HEK293 (cell line): ENCODE data around the gene AK5.

Experiments
- CTCF ChIA-PET: fragments of 350-600 bp; formaldehyde crosslinking; extraction: SDS; loops from one replicate; lab custom pipeline; 2021; ENCODE audit warnings: antibody characterized with exemption; lab: Yijun Ruan, JAX
- POLR2A ChIA-PET: fragments of 300-600 bp; formaldehyde crosslinking; extraction: SDS; loops from one replicate; lab custom pipeline; 2020; ENCODE audit warnings: antibody characterized with exemption, inconsistent platforms; lab: Yijun Ruan, JAX
- H3K27ac ChIP-seq: fragments of 200-500 bp; sonication (Bioruptor generic); 2 replicates; pipeline ENCODE4 v1.5.1; 2014; ENCODE audit warnings: low read depth, low read length, control low read depth, inconsistent platforms; ENCODE audit errors: extremely low read depth
- H3K36me3 ChIP-seq, 2 experiments: fragments of 200-500 bp in 1 of 2; sonication (Bioruptor generic) in 1 of 2; 1 replicate in 1 of 2; 2 replicates in 1 of 2; pipeline ENCODE4 v1.5.1; 2014 to 2017; ENCODE audit warnings: inconsistent platforms in 2 of 2, low read length in 2 of 2; ENCODE audit not compliant: control insufficient read depth in 2 of 2, insufficient read depth in 1 of 2
- H3K4me1 ChIP-seq: fragments of 200-500 bp; sonication (Bioruptor generic); 2 replicates; pipeline ENCODE4 v1.5.1; 2014; ENCODE audit warnings: mild to moderate bottlenecking, low read length, inconsistent platforms; ENCODE audit not compliant: control insufficient read depth, insufficient read depth
- H3K4me3 ChIP-seq: 2 replicates; pipeline ENCODE4 v1.5.1; 2011; ENCODE audit warnings: low read depth, mild to moderate bottlenecking, control low read depth, low read length, moderate library complexity
- H3K9me3 ChIP-seq: fragments of 200-500 bp; sonication (Bioruptor generic); 2 replicates; pipeline ENCODE4 v1.5.1; 2014; ENCODE audit warnings: low read depth, low read length, inconsistent platforms; ENCODE audit not compliant: control insufficient read depth, insufficient read depth
- OSR2 ChIP-seq: fragments of 450-650 bp; formaldehyde crosslinking; IDR thresholded peaks from 2 replicates; pipeline ENCODE4 v1.5.1; 2016; ENCODE audit warnings: missing biosample characterization, missing genetic modification characterization
- ZBTB17 ChIP-seq: fragments of 450-650 bp; formaldehyde crosslinking; IDR thresholded peaks from 2 replicates; pipeline ENCODE4 v1.5.1; 2016; ENCODE audit warnings: missing biosample characterization, missing genetic modification characterization
- ZNF155 ChIP-seq: fragments of 450-650 bp; formaldehyde crosslinking; IDR thresholded peaks from 2 replicates; pipeline ENCODE4 v1.5.1; 2016; ENCODE audit warnings: missing biosample characterization, missing genetic modification characterization
- ZNF202 ChIP-seq: fragments of 450-650 bp; formaldehyde crosslinking; IDR thresholded peaks from 2 replicates; pipeline ENCODE4 v1.5.1; 2016; ENCODE audit warnings: missing biosample characterization, missing genetic modification characterization, borderline replicate concordance
- ZNF239 ChIP-seq: fragments of 450-650 bp; formaldehyde crosslinking; IDR thresholded peaks from 2 replicates; pipeline ENCODE4 v1.5.1; 2016; ENCODE audit warnings: missing biosample characterization, missing genetic modification characterization
- ZNF394 ChIP-seq: fragments of 450-650 bp; formaldehyde crosslinking; IDR thresholded peaks from 2 replicates; pipeline ENCODE4 v1.5.1; 2016; ENCODE audit warnings: missing biosample characterization, missing genetic modification characterization, mild to moderate bottlenecking, moderate library complexity, borderline replicate concordance
- ZNF501 ChIP-seq: fragments of 450-650 bp; formaldehyde crosslinking; IDR thresholded peaks from 2 replicates; pipeline ENCODE4 v1.5.1; 2016; ENCODE audit warnings: missing biosample characterization, missing genetic modification characterization
- ZNF555 ChIP-seq: fragments of 450-650 bp; formaldehyde crosslinking; conservative IDR thresholded peaks from 2 replicates; pipeline ENCODE4 v1.5.1; 2017; ENCODE audit warnings: missing biosample characterization, mild to moderate bottlenecking, missing genetic modification characterization, inconsistent platforms
- ZNF621 ChIP-seq: fragments of 450-650 bp; formaldehyde crosslinking; IDR thresholded peaks from 2 replicates; pipeline ENCODE4 v1.5.1; 2017; ENCODE audit warnings: missing biosample characterization, missing genetic modification characterization
- ZNF837 ChIP-seq: fragments of 450-650 bp; formaldehyde crosslinking; IDR thresholded peaks from 2 replicates; pipeline ENCODE4 v1.5.1; 2016; ENCODE audit warnings: missing biosample characterization, missing genetic modification characterization
- TF ChIP-seq, protein P1 (sequence below): fragments of 450-650 bp; formaldehyde crosslinking; IDR thresholded peaks from 2 replicates; pipeline ENCODE4 v1.5.1; 2017; ENCODE audit warnings: missing biosample characterization, missing genetic modification characterization
- TF ChIP-seq, protein P2 (sequence below): fragments of 450-650 bp; IDR thresholded peaks from 2 replicates; pipeline ENCODE4 v1.5.1; 2018; ENCODE audit warnings: missing biosample characterization, missing genetic modification characterization
- TF ChIP-seq, protein P3 (sequence below): fragments of 450-650 bp; formaldehyde crosslinking; IDR thresholded peaks from 2 replicates; pipeline ENCODE4 v1.5.1; 2016; ENCODE audit warnings: missing biosample characterization, missing genetic modification characterization

Gene AK5

DNA sequence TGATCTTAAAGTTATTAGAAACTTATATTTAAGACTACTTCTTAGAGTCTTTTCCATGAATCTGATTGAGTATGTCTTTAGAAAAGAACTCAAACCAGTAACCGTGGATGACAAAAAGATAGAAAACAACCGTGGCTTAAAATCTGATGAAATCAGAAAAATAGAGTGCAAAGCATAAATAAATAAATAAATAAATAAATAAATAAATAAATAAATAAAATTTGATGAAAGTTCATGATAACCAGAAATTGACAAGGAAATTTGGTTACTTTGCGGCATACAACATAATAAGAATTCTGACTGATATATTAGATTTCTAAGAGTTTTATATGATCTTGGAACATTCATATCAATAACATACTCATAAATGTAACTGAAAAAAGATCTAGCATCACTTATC lies 152.1 kb downstream of the AK5 start (continued):
- TF ChIP-seq, protein P1, sequence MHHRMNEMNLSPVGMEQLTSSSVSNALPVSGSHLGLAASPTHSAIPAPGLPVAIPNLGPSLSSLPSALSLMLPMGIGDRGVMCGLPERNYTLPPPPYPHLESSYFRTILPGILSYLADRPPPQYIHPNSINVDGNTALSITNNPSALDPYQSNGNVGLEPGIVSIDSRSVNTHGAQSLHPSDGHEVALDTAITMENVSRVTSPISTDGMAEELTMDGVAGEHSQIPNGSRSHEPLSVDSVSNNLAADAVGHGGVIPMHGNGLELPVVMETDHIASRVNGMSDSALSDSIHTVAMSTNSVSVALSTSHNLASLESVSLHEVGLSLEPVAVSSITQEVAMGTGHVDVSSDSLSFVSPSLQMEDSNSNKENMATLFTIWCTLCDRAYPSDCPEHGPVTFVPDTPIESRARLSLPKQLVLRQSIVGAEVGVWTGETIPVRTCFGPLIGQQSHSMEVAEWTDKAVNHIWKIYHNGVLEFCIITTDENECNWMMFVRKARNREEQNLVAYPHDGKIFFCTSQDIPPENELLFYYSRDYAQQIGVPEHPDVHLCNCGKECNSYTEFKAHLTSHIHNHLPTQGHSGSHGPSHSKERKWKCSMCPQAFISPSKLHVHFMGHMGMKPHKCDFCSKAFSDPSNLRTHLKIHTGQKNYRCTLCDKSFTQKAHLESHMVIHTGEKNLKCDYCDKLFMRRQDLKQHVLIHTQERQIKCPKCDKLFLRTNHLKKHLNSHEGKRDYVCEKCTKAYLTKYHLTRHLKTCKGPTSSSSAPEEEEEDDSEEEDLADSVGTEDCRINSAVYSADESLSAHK (tag by site-specific recombination): no peak
- TF ChIP-seq, protein P2, sequence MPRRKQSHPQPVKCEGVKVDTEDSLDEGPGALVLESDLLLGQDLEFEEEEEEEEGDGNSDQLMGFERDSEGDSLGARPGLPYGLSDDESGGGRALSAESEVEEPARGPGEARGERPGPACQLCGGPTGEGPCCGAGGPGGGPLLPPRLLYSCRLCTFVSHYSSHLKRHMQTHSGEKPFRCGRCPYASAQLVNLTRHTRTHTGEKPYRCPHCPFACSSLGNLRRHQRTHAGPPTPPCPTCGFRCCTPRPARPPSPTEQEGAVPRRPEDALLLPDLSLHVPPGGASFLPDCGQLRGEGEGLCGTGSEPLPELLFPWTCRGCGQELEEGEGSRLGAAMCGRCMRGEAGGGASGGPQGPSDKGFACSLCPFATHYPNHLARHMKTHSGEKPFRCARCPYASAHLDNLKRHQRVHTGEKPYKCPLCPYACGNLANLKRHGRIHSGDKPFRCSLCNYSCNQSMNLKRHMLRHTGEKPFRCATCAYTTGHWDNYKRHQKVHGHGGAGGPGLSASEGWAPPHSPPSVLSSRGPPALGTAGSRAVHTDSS (tag by site-specific recombination): no peak
- TF ChIP-seq ZNF621 (tag by site-specific recombination): no peak
- TF ChIP-seq ZNF555 (tag by site-specific recombination): peak; percentile 51
- TF ChIP-seq ZNF202 (tag by site-specific recombination): no peak
- peak; percentile 58; the same call in 1 of the 2 replicates for TF ChIP-seq ZNF394
- TF ChIP-seq OSR2 (tag by site-specific recombination): no peak

DNA sequence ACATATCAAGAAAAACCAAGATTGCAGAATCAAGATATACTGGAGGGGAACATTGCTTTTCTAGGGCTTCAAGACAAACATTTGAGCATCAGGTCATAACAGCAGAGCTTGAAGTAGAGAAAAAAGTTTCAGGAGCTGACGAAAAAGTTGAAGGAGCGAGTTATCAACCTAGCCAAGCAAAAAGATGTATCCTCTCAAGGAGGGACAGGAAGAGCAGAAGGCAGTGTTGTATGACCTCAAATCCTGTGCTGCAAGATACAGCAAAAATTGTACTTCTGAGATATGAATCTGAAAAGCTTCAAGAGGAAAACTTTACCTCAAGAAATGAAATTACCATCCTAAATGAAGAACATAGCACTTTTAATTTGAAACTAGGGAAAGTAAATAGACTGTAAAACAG lies 153.1 kb downstream of the AK5 start:
- ChIA-PET CTCF (interaction anchor here (1.2 kb wide), 1 partner anchor 98 kb away, joined by 3 read pairs; no protein-coding TSS in a partner anchor), POLR2A (no interaction called here)
- H3K9me3 ChIP-seq: no peaks in the 10 kb centered on the region
- no peak for TF ChIP-seq ZNF837
- TF ChIP-seq ZNF501: no peak
- TF ChIP-seq ZNF155: no peak
- TF ChIP-seq, protein P3, sequence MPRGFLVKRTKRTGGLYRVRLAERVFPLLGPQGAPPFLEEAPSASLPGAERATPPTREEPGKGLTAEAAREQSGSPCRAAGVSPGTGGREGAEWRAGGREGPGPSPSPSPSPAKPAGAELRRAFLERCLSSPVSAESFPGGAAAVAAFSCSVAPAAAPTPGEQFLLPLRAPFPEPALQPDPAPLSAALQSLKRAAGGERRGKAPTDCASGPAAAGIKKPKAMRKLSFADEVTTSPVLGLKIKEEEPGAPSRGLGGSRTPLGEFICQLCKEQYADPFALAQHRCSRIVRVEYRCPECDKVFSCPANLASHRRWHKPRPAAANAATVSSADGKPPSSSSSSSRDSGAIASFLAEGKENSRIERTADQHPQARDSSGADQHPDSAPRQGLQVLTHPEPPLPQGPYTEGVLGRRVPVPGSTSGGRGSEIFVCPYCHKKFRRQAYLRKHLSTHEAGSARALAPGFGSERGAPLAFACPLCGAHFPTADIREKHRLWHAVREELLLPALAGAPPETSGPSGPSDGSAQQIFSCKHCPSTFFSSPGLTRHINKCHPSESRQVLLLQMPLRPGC (tag by site-specific recombination): no peak
- no peak overlapping the region for H3K4me3 ChIP-seq
- no peak overlapping the region for H3K27ac ChIP-seq
- H3K36me3 ChIP-seq: no peaks in the 10 kb centered on the region
- no peaks in the 10 kb centered on the region for H3K4me1 ChIP-seq

DNA sequence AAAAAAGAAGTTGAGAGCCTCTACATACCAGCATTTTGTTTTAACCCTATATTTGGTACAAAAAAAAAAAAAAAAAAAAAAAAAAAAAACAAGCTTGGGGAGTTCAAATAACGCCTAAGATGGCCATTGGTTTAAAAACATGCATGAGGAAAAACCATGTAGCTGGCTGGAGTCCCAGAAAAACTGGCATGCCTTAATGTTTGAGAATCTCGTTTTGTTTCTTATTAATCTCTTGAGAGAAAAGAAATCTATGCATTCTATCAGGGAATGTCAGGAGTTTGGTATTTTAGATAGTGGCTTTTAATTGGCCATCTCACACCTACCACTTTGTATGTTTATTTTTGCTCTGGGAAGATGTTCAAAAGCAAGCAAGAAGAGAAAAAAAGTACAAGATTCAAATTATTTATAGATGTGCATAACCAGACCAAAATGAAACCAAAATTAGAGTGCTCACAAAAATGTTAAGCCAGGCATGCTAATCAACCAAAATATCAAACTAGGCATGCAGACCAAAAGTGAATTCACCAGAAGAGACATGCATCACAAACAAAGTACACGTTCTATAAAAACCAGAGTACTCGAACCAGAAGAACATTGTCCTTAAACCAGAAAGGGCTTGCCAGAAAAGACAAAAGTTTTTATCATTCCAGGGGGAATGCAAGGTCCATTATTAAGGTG lies 156.6 kb downstream of the AK5 start:
- H3K36me3 ChIP-seq: no peaks in the 10 kb centered on the region
- no peak for TF ChIP-seq ZNF239 (tag by site-specific recombination)
- peak; percentile 66 for TF ChIP-seq ZBTB17 (tag by site-specific recombination)
- TF ChIP-seq, all 188 proteins: peak for 1
- H3K4me1 ChIP-seq: no peaks in the 10 kb centered on the region
- no peak overlapping the region for H3K27ac ChIP-seq
- no peaks in the 10 kb centered on the region for H3K9me3 ChIP-seq
- ChIA-PET CTCF (interaction anchor here (0.7 kb wide), 2 partner anchors 26 to 279 kb away, joined by 3 read pairs; no protein-coding TSS in a partner anchor), POLR2A (interaction anchor here (0.6 kb wide), 2 partner anchors 20 to 118 kb away, joined by 3 read pairs; no protein-coding TSS in a partner anchor)
- H3K4me3 ChIP-seq: no peak overlapping the region
